Right lobe of liver (tissue), 6 donors: ENCODE measurements around the gene MSRB1. TPM values are rescaled to one million over a fixed set of nuclear protein-coding genes. Genes with fewer than 3 reads are reported as not detected.

Experiments used
- ATAC-seq, 4 donors: fragments of 200-7000 bp; cut with Tn5 transposase; one replicate each; pipeline ENCODE4 v1.9.1; 2020; ENCODE audit warnings: mild to moderate bottlenecking in 4 of 4, moderate library complexity in 4 of 4
- DNase-seq, 3 donors: peaks; one replicate each; pipeline ENCODE4 v3.0.0-alpha.2; 2020
- H3K27ac ChIP-seq, 3 donors: fragments of 200-600 bp; one replicate each; pipeline ENCODE4 v1.8.0; 2022
- H3K27me3 ChIP-seq, 2 donors: fragments of 200-600 bp; one replicate each; pipeline ENCODE4 v1.8.0; 2022
- H3K36me3 ChIP-seq, 4 donors: fragments of 200-600 bp; sonication (generic) in 1 of 4; one replicate each; pipeline versions ENCODE4 v1.5.1 to v1.8.0; 2017 to 2022; ENCODE audit warnings: control low read depth in 1 of 4
- H3K4me1 ChIP-seq, 4 donors: fragments of 200-600 bp; sonication (generic) in 1 of 4; one replicate each; pipeline versions ENCODE4 v1.5.1 to v1.8.0; 2017 to 2022; ENCODE audit warnings: control low read depth in 1 of 4
- H3K4me3 ChIP-seq, 3 donors: fragments of 200-600 bp; one replicate each; pipeline ENCODE4 v1.8.0; 2022
- H3K9me3 ChIP-seq, 4 donors: fragments of 200-600 bp; sonication (generic) in 1 of 4; one replicate each; pipeline versions ENCODE4 v1.5.1 to v1.8.0; 2017 to 2022; ENCODE audit warnings: control low read depth in 1 of 4
- CTCF ChIP-seq, 4 donors: fragments of 200-600 bp in 3 of 4; fragments of 450-650 bp in 1 of 4; IDR thresholded peaks; one replicate each; pipeline versions ENCODE4 v1.5.1 to v1.8.0; 2016 to 2022; ENCODE audit warnings: antibody characterized with exemption in 4 of 4, mild to moderate bottlenecking in 2 of 4
- POLR2A ChIP-seq: fragments of 450-650 bp; IDR thresholded peaks from one replicate; pipeline ENCODE4 v1.6.1; 2017; ENCODE audit warnings: antibody characterized with exemption, mild to moderate bottlenecking
- WGBS: methylation state at CpG from one replicate; pipeline ENCODE4 v1.1.6; 2018; ENCODE audit warnings: low coverage, low lambda C conversion rate; ENCODE audit not compliant: insufficient coverage; ENCODE audit errors: missing lambda C conversion rate; 5-methylcytosine and 5-hydroxymethylcytosine counted together
- intact Hi-C, 2 donors: fragments of 100-400 bp; cut with DNase I; formaldehyde crosslinking; loops; one replicate each; pipeline versions ENCODE4 v1.11.2 to v1.14.1; 2022
- total RNA-seq, 6 experiments: library from RNA; depleted of rRNA in 2 of 6; stranded (reverse); fragments of >200 nt in 2 of 6; fragmentation: NEBNext Ultra II Directional in 3 of 6; extraction: Animal tissue kit (Norgen Biotek cat#: 25700) in 3 of 6; gene quantifications; one replicate each; pipeline versions ENCODE4 v1.1.0 to v1.2.4, GENCODE V29; 2016 to 2023
- donor health status: DM: no; HTN: yes; CAD: no.
- donor health status: DM: no; HTN: no; CAD: no.
- donor health status: DM: no; HTN: no; CAD: no.
- donor health status: DM: no; HTN: yes; CAD: no.
- donor health status: DM: no; HTN: yes; CAD: no.

Gene MSRB1
- total RNA-seq, 6 experiments from 2014 or later: 63.4 to 121 (median 98.5) TPM

GRCh38 chr16:1953734-1954133 lies 10.7 kb upstream of the MSRB1 start:
- peak in 1 of 3 donors; percentile 54 for DNase-seq
- no peak overlapping the region for H3K4me3 ChIP-seq

GRCh38 chr16:1950559-1950958 lies 7.6 kb upstream of the MSRB1 start:
- intact Hi-C loops: no loop called here
- 80% methylated on average over 2 of the region's 19 CpGs for WGBS
- Histone ChIP-seq H3K4me3 (no peak overlapping the region), H3K27ac (no peak overlapping the region), H3K36me3 (no peaks in the 10 kb centered on the region), H3K4me1 (no peaks in the 10 kb centered on the region), H3K9me3 (no peaks in the 10 kb centered on the region), H3K27me3 (no peaks in the 10 kb centered on the region)
- DNase-seq: no peak
- ATAC-seq: no peak
- TF ChIP-seq CTCF (IDR thresholded peaks at IDR 0.05): no peak
- no peak for TF ChIP-seq POLR2A

More at GRCh38 chr16:1953734-1954133, 10.7 kb upstream of the MSRB1 start:
- 100% methylated on average over 1 of the region's 22 CpGs for WGBS
- no peak overlapping the region for H3K27ac ChIP-seq
- intact Hi-C loops: no loop called here
- TF ChIP-seq POLR2A (no peak), CTCF (IDR thresholded peaks at IDR 0.05) (no peak)
- no peaks in the 10 kb centered on the region for H3K27me3 ChIP-seq
- H3K36me3 ChIP-seq: no peaks in the 10 kb centered on the region
- no peaks in the 10 kb centered on the region for H3K9me3 ChIP-seq
- ATAC-seq: no peak
- peaks cover 0 to 2% (median under 1%) of the 10 kb centered on the region in 4 donors for H3K4me1 ChIP-seq

- TF ChIP-seq CTCF (IDR thresholded peaks at IDR 0.05) (no peak), POLR2A (no peak)
These were observed 7.0 kb upstream of the MSRB1 start for GRCh38 chr16:1950047-1950446.

GRCh38 chr16:1949507-1949906 lies 6.5 kb upstream of the MSRB1 start:
- Histone ChIP-seq H3K36me3 (no peaks in the 10 kb centered on the region), H3K27ac (no peak overlapping the region), H3K4me3 (no peak overlapping the region), H3K4me1 (no peaks in the 10 kb centered on the region), H3K9me3 (no peaks in the 10 kb centered on the region), H3K27me3 (no peaks in the 10 kb centered on the region)
- ATAC-seq (no peak), DNase-seq (no peak)
- 86% methylated on average over 10 of the region's 11 CpGs for WGBS
- intact Hi-C loops: no loop called here
- TF ChIP-seq POLR2A (no peak), CTCF (IDR thresholded peaks at IDR 0.05) (no peak)

More at GRCh38 chr16:1950047-1950446, 7.0 kb upstream of the MSRB1 start:
- DNase-seq (no peak), ATAC-seq (no peak)
- intact Hi-C loops: no loop called here
- no peak overlapping the region for H3K27ac ChIP-seq
- no peaks in the 10 kb centered on the region for H3K4me1 ChIP-seq
- no peaks in the 10 kb centered on the region for H3K36me3 ChIP-seq
- WGBS: 70% methylated on average over 2 of the region's 7 CpGs
- H3K27me3 ChIP-seq: no peaks in the 10 kb centered on the region
- H3K9me3 ChIP-seq: no peaks in the 10 kb centered on the region
- no peak overlapping the region for H3K4me3 ChIP-seq

GRCh38 chr16:1947369-1947670 lies 4.3 kb upstream of the MSRB1 start:
- H3K9me3 ChIP-seq: no peaks in the 10 kb centered on the region
- intact Hi-C loops: no loop called here
- no peak overlapping the region for H3K4me3 ChIP-seq
- DNase-seq (no peak), ATAC-seq (no peak)
- TF ChIP-seq CTCF (IDR thresholded peaks at IDR 0.05) (no peak), POLR2A (no peak)
- WGBS: 60% methylated on average over 1 of the region's 9 CpGs
- H3K36me3 ChIP-seq: no peaks in the 10 kb centered on the region
- no peak overlapping the region for H3K27ac ChIP-seq
- H3K27me3 ChIP-seq: no peaks in the 10 kb centered on the region
- peaks cover 0 to 6% (median 0%) of the 10 kb centered on the region in 4 donors for H3K4me1 ChIP-seq
